Measurements from ENCODE around the gene STAT5B.
A peak's percentile ranks its signal among the peaks of the same experiment; 100 is the strongest.
"Not testable (repeated sequence)": the region's sequence is repeated elsewhere in the genome, so short reads cannot be mapped to it uniquely, and the experiment has no call there.

Gene STAT5B

GRCh38 chr17:42192189-42193126 is 83.7 kb downstream of the STAT5B start:
- no peak for DNase-seq

GRCh38 chr17:42191275-42191608 is 84.9 kb downstream of the STAT5B start:
- no peak for DNase-seq

GRCh38 chr17:42190491-42191274 is 85.5 kb downstream of the STAT5B start:
- DNase-seq = no peak

GRCh38 chr17:42189651-42189965 is 86.6 kb downstream of the STAT5B start:
- no peak for DNase-seq

GRCh38 chr17:42188749-42189650 is 87.2 kb downstream of the STAT5B start:
- peak in 1 of 2 donors; percentile 29 for DNase-seq

GRCh38 chr17:42187833-42188232 is 88.4 kb downstream of the STAT5B start:
- no peak for DNase-seq

GRCh38 chr17:42186191-42186590 is 90.0 kb downstream of the STAT5B start:
- DNase-seq = not testable (repeated sequence)

- DNase-seq = no peak
Observed at GRCh38 chr17:42185621-42185930, 90.6 kb downstream of the STAT5B start.

GRCh38 chr17:42184713-42185620 is 91.2 kb downstream of the STAT5B start, which contains the start of gene HCRT:
Gene HCRT (minus strand): TSS chr17:42185452. CDS start chr17:42185365, 87 bp downstream.
- DNase-seq = no peak

GRCh38 chr17:42183741-42184711 is 92.2 kb downstream of the STAT5B start:
- peak; percentile 82 to 83 for DNase-seq

- DNase-seq = no peak
Observed at GRCh38 chr17:42182927-42183734, 93.1 kb downstream of the STAT5B start.

GRCh38 chr17:42181851-42182207 is 94.4 kb downstream of the STAT5B start:
- no peak for DNase-seq

- DNase-seq = peak; percentile 92
Observed at GRCh38 chr17:42180922-42181850, 95.0 kb downstream of the STAT5B start, which contains the start of gene KCNH4. Gene KCNH4 (minus strand): TSS chr17:42181142. CDS start chr17:42180945, 197 bp downstream.

- no peak for DNase-seq
Observed at GRCh38 chr17:42180411-42180921, 95.7 kb downstream of the STAT5B start.

- DNase-seq = no peak
Observed at GRCh38 chr17:42179911-42180410, 96.2 kb downstream of the STAT5B start.

- no peak for DNase-seq
Observed at GRCh38 chr17:42179335-42179734, 96.9 kb downstream of the STAT5B start.

GRCh38 chr17:42178817-42179216 is 97.4 kb downstream of the STAT5B start:
- peak; percentile 37 to 68 for DNase-seq

- no peak for DNase-seq
Observed at GRCh38 chr17:42177684-42178083, 98.5 kb downstream of the STAT5B start.
